MCF 10A (cell line): ENCODE measurements around the gene LRBA. TPM values are rescaled to one million over a fixed set of nuclear protein-coding genes. Genes with fewer than 3 reads are reported as not detected.
A peak's percentile ranks its signal among the peaks of the same experiment; 100 is the strongest.

ENCODE experiments used
- BruUV-seq: library from RNA; stranded (reverse); fragments of 400-500 nt; replicated peaks from 2 replicates; lab custom pipeline; 2021; lab: Mats Ljungman, UMichigan
- CTCF ChIA-PET: fragments of 300-600 bp; sonication (Branson Sonifier 250); formaldehyde crosslinking; extraction: SDS; loops from one replicate; lab custom pipeline; 2021; ENCODE audit warnings: antibody characterized with exemption, inconsistent platforms; lab: Yijun Ruan, JAX
- POLR2A ChIA-PET: fragments of 300-600, 350-650 bp; sonication (Branson Sonifier 250); formaldehyde crosslinking; extraction: SDS; loops from one replicate; lab custom pipeline; 2020; ENCODE audit warnings: antibody characterized with exemption, inconsistent platforms; lab: Yijun Ruan, JAX
- DNase-seq: peaks from one replicate; pipeline ENCODE4 v3.0.0-alpha.2; 2018; ENCODE audit not compliant: unreplicated experiment
- H3K27ac Mint-ChIP-seq: one replicate; pipeline ENCODE4 v1.8.0; 2022; ENCODE audit warnings: mild to moderate bottlenecking, low read depth, mixed read lengths; ENCODE audit not compliant: unreplicated experiment
- H3K27me3 Mint-ChIP-seq: one replicate; pipeline ENCODE4 v1.8.0; 2022; ENCODE audit warnings: mixed read lengths; ENCODE audit not compliant: insufficient read depth, unreplicated experiment
- H3K36me3 Mint-ChIP-seq: one replicate; pipeline ENCODE4 v1.8.0; 2022; ENCODE audit warnings: mild to moderate bottlenecking, moderate library complexity, mixed read lengths; ENCODE audit not compliant: insufficient read depth, unreplicated experiment
- H3K4me1 Mint-ChIP-seq: one replicate; pipeline ENCODE4 v1.8.0; 2022; ENCODE audit warnings: mixed read lengths; ENCODE audit not compliant: insufficient read depth, unreplicated experiment
- H3K4me3 Mint-ChIP-seq: one replicate; pipeline ENCODE4 v1.8.0; 2022; ENCODE audit warnings: mild to moderate bottlenecking, moderate library complexity, mixed read lengths; ENCODE audit not compliant: unreplicated experiment
- H3K9me3 Mint-ChIP-seq: one replicate; pipeline ENCODE4 v1.8.0; 2022; ENCODE audit warnings: mixed read lengths; ENCODE audit not compliant: unreplicated experiment
- intact Hi-C: fragments of 100-400 bp; cut with micrococcal nuclease; formaldehyde crosslinking; loops from 2 replicates; pipeline ENCODE4 v1.14.1; 2022
- total RNA-seq: library from RNA; stranded (reverse); gene quantifications from 2 replicates; pipeline ENCODE4 v1.2.3, GENCODE V29; 2022
- TF ChIP-seq, protein P1 (sequence below): fragments of 200-600 bp; IDR thresholded peaks from one replicate; pipeline ENCODE4 v1.8.0; 2022; ENCODE audit warnings: antibody characterized with exemption, mild to moderate bottlenecking; ENCODE audit not compliant: unreplicated experiment

The LRBA gene
- total RNA-seq, 1 experiment from 2014 or later: 64.5 TPM

GRCh38 chr4:150826306-150826705 is 188.8 kb downstream of the LRBA start:
- no peaks in the 10 kb centered on the region for H3K27me3 Mint-ChIP-seq
- ChIA-PET CTCF (interaction anchor here (1.8 kb wide), 1 partner anchor 41 kb away, joined by 5 read pairs; no protein-coding TSS in a partner anchor), POLR2A (interaction anchor here (0.7 to 0.8 kb wide), 2 partner anchors 12 to 18 kb away, joined by 3 read pairs; no protein-coding TSS in a partner anchor)
- H3K27ac Mint-ChIP-seq: no peak overlapping the region
- H3K9me3 Mint-ChIP-seq: no peaks in the 10 kb centered on the region
- DNase-seq: no peak
- intact Hi-C loops: no loop called here
- H3K4me3 Mint-ChIP-seq: no peak overlapping the region
- peaks cover 31% of the 10 kb centered on the region for H3K36me3 Mint-ChIP-seq
- TF ChIP-seq, protein P1, sequence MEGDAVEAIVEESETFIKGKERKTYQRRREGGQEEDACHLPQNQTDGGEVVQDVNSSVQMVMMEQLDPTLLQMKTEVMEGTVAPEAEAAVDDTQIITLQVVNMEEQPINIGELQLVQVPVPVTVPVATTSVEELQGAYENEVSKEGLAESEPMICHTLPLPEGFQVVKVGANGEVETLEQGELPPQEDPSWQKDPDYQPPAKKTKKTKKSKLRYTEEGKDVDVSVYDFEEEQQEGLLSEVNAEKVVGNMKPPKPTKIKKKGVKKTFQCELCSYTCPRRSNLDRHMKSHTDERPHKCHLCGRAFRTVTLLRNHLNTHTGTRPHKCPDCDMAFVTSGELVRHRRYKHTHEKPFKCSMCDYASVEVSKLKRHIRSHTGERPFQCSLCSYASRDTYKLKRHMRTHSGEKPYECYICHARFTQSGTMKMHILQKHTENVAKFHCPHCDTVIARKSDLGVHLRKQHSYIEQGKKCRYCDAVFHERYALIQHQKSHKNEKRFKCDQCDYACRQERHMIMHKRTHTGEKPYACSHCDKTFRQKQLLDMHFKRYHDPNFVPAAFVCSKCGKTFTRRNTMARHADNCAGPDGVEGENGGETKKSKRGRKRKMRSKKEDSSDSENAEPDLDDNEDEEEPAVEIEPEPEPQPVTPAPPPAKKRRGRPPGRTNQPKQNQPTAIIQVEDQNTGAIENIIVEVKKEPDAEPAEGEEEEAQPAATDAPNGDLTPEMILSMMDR: no peak
- peaks cover 9% of the 10 kb centered on the region for H3K4me1 Mint-ChIP-seq
- BruUV-seq: no TSS peak

DNA sequence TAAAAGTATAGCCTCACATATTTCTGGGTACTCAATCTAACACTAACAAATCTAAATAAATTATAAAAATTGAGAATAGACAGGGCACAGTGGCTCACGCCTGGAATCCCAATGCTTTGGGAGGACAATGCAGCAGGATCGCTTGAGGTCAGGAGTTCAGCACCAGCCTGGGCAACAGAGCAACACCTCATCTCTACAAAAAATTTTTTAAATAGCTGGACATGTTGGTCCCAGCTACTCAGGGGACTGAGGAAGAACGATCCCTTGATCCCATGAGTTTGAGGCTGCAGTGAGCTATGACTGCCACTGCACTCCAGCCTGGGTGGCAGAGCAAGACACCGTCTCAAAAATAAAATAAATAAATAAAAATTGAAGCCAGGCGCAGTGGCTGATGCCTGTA is 192.7 kb downstream of the LRBA start:
- no peaks in the 10 kb centered on the region for H3K27me3 Mint-ChIP-seq
- TF ChIP-seq, protein P1: no peak
- POLR2A ChIA-PET: no interaction called here
- DNase-seq: no peak
- peaks cover 15% of the 10 kb centered on the region for H3K4me1 Mint-ChIP-seq
- intact Hi-C loops: no loop called here
- CTCF ChIA-PET: no interaction called here
- peaks cover 19% of the 10 kb centered on the region for H3K36me3 Mint-ChIP-seq
- no peak overlapping the region for H3K27ac Mint-ChIP-seq
- no peak overlapping the region for H3K4me3 Mint-ChIP-seq
- no TSS peak for BruUV-seq
- H3K9me3 Mint-ChIP-seq: no peaks in the 10 kb centered on the region

- Mint-ChIP-seq H3K27ac (peak overlapping the region; percentile 55), H3K36me3 (peaks cover 12% of the 10 kb centered on the region), H3K4me1 (peaks cover 15% of the 10 kb centered on the region), H3K9me3 (no peaks in the 10 kb centered on the region), H3K27me3 (no peaks in the 10 kb centered on the region), H3K4me3 (no peak overlapping the region)
- POLR2A ChIA-PET: no interaction called here
- BruUV-seq: no TSS peak
- intact Hi-C loops: no loop called here
- TF ChIP-seq, protein P1: no peak
- no peak for DNase-seq
- CTCF ChIA-PET: no interaction called here
Observed at GRCh38 chr4:150821641-150822040, 193.4 kb downstream of the LRBA start.

- POLR2A ChIA-PET: no interaction called here
- Mint-ChIP-seq H3K27me3 (no peaks in the 10 kb centered on the region), H3K27ac (no peak overlapping the region), H3K36me3 (peaks cover 13% of the 10 kb centered on the region), H3K9me3 (no peaks in the 10 kb centered on the region), H3K4me1 (peaks cover 15% of the 10 kb centered on the region), H3K4me3 (no peak overlapping the region)
- intact Hi-C loops: no loop called here
- no TSS peak for BruUV-seq
- CTCF ChIA-PET: no interaction called here
- no peak for DNase-seq
- TF ChIP-seq, protein P1: no peak
Observed at GRCh38 chr4:150820409-150820808, 194.7 kb downstream of the LRBA start.
